Lung (tissue), 12 donors: Measurements from ENCODE around the gene PMM2. TPM values are rescaled to one million over a fixed set of nuclear protein-coding genes. Genes with fewer than 3 reads are reported as not detected.

Experiments used
- ATAC-seq: fragments of 200-7000 bp; cut with Tn5 transposase; one replicate; pipeline ENCODE4 v1.9.1; 2020; ENCODE audit warnings: moderate number of reproducible peaks; ENCODE audit not compliant: insufficient read depth, low FRiP score
- DNase-seq, 3 donors: peaks; one replicate each; pipeline ENCODE4 v3.0.0-alpha.2; 2013 to 2017
- H3K27ac ChIP-seq, 2 donors: one replicate each; pipeline ENCODE4 v1.5.1; 2013; ENCODE audit warnings: mild to moderate bottlenecking in 2 of 2, moderate library complexity in 2 of 2, control low read depth in 1 of 2, inconsistent platforms in 1 of 2, low read depth in 1 of 2, low read length in 1 of 2
- H3K27me3 ChIP-seq, 3 donors: one replicate each; pipeline ENCODE4 v1.5.1; 2013; ENCODE audit warnings: low read length in 2 of 3; ENCODE audit not compliant: control insufficient read depth in 3 of 3, insufficient read depth in 3 of 3
- H3K36me3 ChIP-seq, 4 donors: one replicate each; pipeline ENCODE4 v1.5.1; 2013; ENCODE audit warnings: low read length in 4 of 4, mild to moderate bottlenecking in 1 of 4, moderate library complexity in 1 of 4; ENCODE audit not compliant: control insufficient read depth in 4 of 4, insufficient read depth in 4 of 4
- H3K4me1 ChIP-seq, 5 donors: one replicate each; pipeline ENCODE4 v1.5.1; 2013; ENCODE audit warnings: low read length in 5 of 5, mild to moderate bottlenecking in 2 of 5, moderate library complexity in 1 of 5; ENCODE audit not compliant: control insufficient read depth in 5 of 5, insufficient read depth in 5 of 5
- H3K4me3 ChIP-seq: one replicate; pipeline ENCODE4 v1.5.1; 2013; ENCODE audit warnings: mild to moderate bottlenecking, control low read depth, moderate library complexity
- H3K9ac ChIP-seq, 2 donors: one replicate each; pipeline ENCODE4 v1.5.1; 2013; ENCODE audit warnings: low read length in 2 of 2, control low read depth in 1 of 2; ENCODE audit not compliant: insufficient read depth in 1 of 2
- H3K9me3 ChIP-seq, 4 donors: one replicate each; pipeline ENCODE4 v1.5.1; 2013; ENCODE audit warnings: low read length in 3 of 4, mild to moderate bottlenecking in 1 of 4, moderate library complexity in 1 of 4; ENCODE audit not compliant: control insufficient read depth in 4 of 4, insufficient read depth in 3 of 4
- CTCF ChIP-seq: IDR thresholded peaks from 2 replicates; pipeline ENCODE4 v1.5.1; 2012; ENCODE audit warnings: mild to moderate bottlenecking; ENCODE audit errors: control extremely low read depth, extremely low read depth
- WGBS, 2 donors: extraction: QIAGEN DNeasy Blood & Tissue Kit; methylation state at CpG; one replicate each; pipeline ENCODE4 v1.1.7; 2013; 5-methylcytosine and 5-hydroxymethylcytosine counted together
- polyA plus RNA-seq, 2 donors: library from polyadenylated mRNA; stranded (reverse); fragments of 200-250 nt; gene quantifications; one replicate each; pipeline ENCODE4 v1.2.1, GENCODE V29; 2013
- total RNA-seq, 2 donors: library from RNA; depleted of rRNA in 1 of 2; stranded (reverse); fragments of >200 nt in 1 of 2; gene quantifications; one replicate each; pipeline ENCODE4 v1.2.1, GENCODE V29; 2014 to 2021
- donor health status: control.
- donor health status: control.
- donor health status: Bipolar disorder and iron deficiency.
- donor health status: healthy.
- donor health status: DM: yes; HTN: yes; CAD: no.

The PMM2 gene
- total and polyA plus RNA-seq, 4 donors = 27.1 to 40.0 (median 32.0) TPM

GRCh38 chr16:8854298-8854948 lies 56.8 kb downstream of the PMM2 start:
- peaks cover 0 to 54% (median 41%) of the 10 kb centered on the region in 4 donors for H3K36me3 ChIP-seq
- DNase-seq (no peak), ATAC-seq (no peak)
- 87 to 90% methylated on average over 9 of the region's 9 CpGs for WGBS, 2 donors
- H3K9ac ChIP-seq = no peak overlapping the region
- TF ChIP-seq CTCF = no peak
- H3K4me1 ChIP-seq = peaks cover 0 to 17% (median 0%) of the 10 kb centered on the region in 5 donors
- no peak overlapping the region for H3K4me3 ChIP-seq
- no peaks in the 10 kb centered on the region for H3K9me3 ChIP-seq
- no peaks in the 10 kb centered on the region for H3K27me3 ChIP-seq
- H3K27ac ChIP-seq = peak overlapping the region in 1 of 2 donors; percentile 37

GRCh38 chr16:8855051-8855786 lies 57.6 kb downstream of the PMM2 start:
- Histone ChIP-seq H3K27me3 (no peaks in the 10 kb centered on the region), H3K9me3 (no peaks in the 10 kb centered on the region), H3K4me3 (no peak overlapping the region), H3K4me1 (peaks cover 0 to 14% (median 0%) of the 10 kb centered on the region in 5 donors), H3K36me3 (peaks cover 0 to 49% (median 38%) of the 10 kb centered on the region in 4 donors), H3K27ac (peak overlapping the region in 1 of 2 donors; percentile 49), H3K9ac (no peak overlapping the region)
- DNase-seq (no peak), ATAC-seq (no peak)
- 90 to 96% methylated on average over 11 of the region's 11 CpGs for WGBS, 2 donors
- no peak for TF ChIP-seq CTCF

DNA sequence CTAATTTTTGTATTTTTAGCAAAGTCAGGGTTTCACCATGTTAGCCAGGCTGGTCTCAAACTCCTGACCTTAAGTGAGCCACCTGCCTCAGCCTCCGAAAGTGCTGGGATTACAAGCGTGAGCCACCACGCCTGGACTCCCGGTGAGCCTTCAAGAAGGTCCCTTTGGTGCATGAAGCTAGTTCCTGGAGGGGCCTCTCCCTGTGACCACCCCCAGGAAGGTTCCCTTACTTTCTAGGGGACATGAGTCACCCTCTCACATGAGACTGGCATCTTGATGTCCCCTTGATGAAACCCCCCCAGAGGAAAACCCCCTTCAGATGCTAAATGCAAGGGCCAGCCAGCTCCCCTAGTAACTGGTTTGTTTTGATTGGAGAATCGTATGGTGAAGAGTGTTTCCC lies 58.3 kb downstream of the PMM2 start:
- peaks cover 0 to 49% (median 35%) of the 10 kb centered on the region in 4 donors for H3K36me3 ChIP-seq

More for the DNA sequence above, 58.3 kb downstream of the PMM2 start:
- H3K9me3 ChIP-seq = no peaks in the 10 kb centered on the region
- H3K4me3 ChIP-seq = no peak overlapping the region
- peaks cover 0 to 16% (median 0%) of the 10 kb centered on the region in 5 donors for H3K4me1 ChIP-seq
- no peak overlapping the region for H3K9ac ChIP-seq
- H3K27ac ChIP-seq = peak overlapping the region in 1 of 2 donors; percentile 49
- no peak for TF ChIP-seq CTCF
- WGBS, 2 donors = 54 to 63% methylated on average over 5 of the region's 5 CpGs
- ATAC-seq (no peak), DNase-seq (no peak)
- H3K27me3 ChIP-seq = no peaks in the 10 kb centered on the region
